Smooth muscle cell of the brain vasculature (primary cell): ENCODE measurements around the gene KCNQ2.

ENCODE experiments used
- DNase-seq: peaks from one replicate; pipeline ENCODE4 v3.0.0-alpha.2; 2012; ENCODE audit warnings: low read depth, low spot score

KCNQ2 gene

DNA sequence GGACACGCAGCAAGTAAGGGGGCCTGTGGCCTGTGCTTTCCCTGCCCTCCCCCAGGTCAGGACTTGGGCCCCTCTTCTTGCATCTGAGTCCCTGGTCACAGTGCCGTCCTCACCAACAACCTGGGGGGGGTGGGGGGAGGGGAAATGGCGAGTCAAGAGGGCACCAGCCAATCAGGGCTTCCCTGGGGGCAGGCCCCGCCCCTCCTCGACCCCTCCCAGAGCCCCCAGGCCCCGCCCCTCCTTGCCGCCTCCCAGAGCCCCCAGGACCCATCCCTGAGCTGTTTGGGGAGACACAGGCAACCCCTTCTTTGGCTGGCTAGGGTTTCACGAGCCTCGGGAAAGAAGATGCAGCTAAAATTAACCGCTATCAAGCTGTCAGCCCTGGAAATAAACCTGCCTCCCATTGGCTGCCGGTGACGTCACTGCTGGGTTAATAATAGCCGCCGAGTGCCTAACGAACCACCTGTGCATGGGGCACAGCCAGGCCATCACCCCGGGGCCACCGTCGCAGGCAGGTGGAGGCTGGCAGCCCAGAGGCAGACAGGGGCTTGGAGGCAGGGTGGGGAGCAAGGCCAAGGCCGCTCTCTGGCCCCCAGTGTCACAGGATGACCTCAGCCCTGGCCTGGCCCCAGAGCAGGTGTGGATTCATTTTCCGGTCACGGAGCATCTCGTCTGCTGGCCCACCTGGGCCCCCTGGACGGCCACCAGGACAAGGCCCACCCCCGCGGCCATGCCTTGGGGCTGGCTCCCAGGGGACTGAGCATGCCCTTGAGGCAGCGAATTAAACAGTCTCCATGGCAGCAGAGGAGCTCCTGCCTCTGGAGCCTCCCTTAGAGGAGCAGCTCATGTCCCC, 29.6 kb upstream of the KCNQ2 start:
- DNase-seq = no peak

DNA sequence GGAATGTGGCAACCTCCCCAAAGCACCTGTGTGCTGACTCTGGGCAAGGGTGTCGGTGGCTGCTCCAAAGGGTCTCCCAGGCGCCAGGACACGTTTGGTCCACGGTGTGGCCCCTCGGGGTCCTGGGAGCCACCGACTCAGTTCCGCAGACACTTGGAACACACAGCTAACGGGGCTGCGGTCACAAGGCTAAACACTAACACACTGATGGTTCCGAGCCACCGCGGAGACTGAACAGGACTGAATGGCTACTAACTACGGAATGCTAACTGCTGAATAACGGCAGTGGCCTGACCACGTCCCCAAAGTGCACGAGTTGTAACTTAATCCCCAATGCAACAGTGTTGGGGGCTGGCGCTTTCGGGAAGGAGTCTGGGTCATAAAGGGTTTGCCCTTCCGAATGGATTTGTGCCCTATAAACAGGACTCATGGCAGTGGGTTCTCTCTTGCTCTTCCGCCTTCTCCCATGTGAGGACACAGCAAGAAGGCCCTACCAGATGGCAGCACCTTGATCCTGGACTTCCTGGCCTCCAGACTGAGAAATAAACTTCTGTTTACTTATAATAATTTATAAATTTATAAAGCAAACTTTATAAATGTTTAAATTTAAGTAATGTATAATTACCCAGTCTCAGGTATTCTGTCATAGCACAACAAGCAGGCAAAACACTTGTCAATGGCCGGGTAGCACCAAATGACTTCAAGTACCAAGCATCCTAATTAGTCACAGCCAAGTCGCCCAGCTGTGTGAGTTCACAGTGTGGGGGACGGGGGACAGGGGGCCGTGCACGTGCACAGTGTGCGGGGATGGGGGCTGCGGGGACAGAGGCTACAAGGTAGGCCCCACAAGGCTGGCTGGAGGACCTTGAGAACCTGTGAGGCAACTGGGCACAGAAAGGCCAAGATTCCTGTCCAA, 28.7 kb upstream of the KCNQ2 start:
- DNase-seq = no peak

DNA sequence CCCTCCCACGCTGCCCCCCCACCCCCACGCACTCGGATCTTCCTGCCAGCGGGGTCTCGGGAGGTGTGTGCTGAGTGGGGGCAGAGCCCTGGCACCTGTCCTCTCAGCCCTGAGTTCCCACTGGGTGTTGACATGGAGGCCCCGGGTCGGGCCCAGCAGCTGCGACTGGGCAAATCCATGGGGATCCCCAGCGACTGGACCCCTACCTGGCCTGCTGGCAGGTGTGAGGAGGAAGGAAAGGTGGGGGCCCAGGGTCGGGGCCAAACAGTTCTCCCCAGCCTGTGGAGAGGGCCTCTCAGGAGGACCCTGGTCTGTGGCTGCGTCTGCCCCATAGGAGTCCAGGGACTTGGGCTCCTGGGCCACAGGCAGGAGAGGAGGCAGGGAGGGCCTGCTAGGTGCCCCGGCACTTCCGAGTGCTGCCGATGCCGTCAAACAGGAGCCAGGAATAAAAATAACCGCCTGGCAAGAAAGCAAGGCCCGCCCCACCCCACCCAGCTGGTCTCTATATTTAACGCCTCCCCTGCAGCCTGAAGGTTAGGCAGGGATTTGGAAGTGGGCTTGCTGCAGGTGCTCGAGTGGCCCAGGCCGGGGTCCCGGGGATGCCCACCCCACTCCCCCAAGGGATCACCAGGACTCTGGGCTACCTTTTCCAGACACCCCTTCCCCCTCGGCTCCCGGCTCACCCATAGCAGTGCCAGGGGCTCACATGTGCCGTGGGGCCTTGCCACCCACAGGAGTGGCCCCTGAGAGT, 27.9 kb upstream of the KCNQ2 start:
- DNase-seq = no peak

DNA sequence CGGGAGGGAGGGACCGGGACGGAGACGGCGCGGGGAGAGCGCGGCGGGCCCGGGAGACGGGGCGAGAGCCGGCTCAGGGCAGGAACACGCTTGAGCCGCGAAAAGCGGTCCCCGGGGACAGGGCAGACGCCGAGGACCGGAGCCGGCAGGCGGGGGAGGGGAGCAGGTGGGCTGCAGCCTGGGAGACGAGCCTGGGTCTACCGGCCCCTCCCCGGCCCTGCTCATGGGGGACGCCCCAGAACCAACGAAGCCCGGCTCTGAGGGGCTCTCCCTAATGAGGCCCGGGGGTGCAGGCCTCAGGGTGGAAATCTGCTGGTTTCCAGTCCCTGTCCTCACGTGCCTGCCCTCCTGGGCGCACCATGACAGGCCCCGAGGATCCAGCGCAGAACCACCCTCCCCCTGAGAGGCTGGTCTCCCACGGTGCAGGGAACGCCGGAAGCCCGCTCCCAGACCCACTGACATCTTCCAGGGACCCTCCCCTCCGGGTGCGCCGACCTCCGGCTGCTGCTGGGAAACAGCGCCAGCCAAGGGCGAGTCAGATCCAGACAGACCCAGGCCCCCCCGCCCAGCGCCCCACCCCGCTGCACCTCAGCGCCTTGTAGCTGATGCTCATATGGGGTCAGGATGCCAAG, 27.0 kb upstream of the KCNQ2 start:
- DNase-seq = no peak

DNA sequence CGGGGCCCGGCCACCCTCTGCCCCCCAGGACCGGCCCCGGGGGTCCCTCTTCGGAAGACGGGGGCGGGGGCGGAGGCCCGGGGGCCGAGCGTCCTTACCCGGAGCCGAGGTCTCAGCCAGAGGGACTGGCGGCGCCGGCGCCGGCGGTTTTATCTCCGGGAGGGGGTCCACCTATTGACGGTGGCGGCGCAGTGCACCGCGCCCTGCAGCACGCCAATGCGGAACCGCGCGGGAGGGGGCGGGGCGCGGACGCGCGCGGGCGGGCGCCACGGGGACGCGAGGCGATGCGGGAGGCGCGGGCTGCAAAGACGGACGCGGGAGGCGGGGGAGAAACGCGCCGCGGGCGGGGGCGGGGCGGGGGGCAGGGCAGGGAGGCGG, 26.5 kb upstream of the KCNQ2 start, which contains the start of gene EEF1A2:
EEF1A2 (minus strand) TSS at position 124 of the 378 bp plus-strand sequence. CDS start 1,320 bp downstream, outside the sequence.
- no peak for DNase-seq

DNA sequence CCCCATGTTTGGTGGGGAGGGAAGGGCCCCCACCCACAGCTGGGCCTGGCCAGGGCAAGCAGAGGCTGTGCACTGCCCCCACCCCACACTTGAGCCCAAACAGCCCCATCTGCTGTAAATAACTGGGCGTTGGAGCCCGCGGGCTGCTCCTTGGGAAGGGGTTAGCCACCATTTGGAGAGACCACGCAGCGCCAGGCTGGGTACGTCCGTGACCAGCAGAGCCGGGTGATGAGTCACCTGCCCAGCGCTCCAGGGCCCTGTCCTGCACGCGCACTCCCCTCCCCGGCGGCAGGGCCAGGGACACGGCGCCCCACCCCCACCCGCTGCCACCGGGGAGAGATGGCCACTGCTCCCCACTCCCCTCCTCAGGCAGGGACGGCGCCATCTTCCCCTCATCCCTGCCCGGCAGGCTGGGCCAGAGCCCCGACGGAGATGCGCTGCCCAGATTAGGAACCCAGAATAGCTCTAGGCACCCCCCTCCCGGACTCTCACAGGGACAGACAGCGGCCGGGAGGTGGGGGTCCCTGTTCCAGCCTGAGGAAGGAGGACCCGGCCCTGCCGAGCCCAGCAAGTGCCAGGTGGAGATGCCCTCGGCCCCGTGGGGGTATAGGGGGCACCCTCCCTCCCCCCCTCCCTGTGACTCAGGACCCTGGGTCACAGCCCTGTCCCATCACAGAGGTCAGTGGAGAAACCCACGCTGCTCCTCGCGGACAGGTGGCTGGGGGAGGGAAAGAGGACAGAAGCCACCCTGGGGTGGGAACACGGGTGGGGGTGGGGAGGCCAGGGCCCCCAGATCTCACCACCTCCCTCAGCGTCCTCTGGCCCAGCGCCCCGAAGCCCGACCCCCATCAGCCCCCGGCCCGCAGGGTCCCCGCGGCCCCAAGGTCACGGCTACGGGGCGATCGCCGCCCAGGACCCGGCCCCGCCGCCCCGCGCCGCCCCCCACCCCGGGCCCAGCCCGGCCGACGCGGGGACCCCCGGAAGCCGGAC, 25.8 kb upstream of the KCNQ2 start:
- DNase-seq = no peak

DNA sequence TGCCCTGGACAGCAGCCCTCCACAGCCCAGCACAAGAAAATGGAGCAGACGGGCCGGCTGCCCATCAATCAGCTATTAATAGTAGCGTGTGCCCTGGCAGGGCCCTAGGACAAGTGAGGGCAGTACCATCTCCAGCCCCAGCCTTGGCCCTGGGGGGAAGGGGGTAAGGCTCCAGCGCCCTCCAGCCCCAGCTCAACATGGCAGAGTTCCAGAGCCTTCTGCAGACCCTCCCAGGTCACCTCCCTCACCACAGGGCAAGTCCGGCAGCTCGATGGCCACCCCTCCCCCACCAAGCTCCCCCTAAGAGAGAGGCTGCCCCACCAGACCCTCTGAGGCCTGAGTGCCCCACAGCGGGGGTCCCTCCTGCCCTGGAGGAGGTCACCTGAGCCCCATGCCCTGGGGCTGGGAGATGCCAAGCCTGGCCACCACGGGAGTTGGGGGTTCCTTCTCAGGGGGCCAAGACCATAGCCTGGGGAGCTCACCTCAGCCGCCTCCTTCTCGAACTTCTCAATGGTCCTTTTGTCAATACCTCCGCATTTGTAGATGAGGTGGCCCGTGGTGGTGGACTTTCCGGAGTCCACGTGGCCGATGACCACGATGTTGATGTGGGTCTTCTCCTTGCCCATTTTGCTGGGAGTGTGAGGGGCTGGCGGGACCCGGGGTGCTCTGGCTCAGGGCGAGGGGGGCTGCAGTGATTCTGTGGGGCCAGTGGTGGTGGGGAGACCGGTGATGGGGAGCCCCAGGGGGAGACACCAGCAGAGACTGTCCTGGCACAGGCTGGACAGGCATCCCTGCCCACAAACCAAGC, 24.9 kb upstream of the KCNQ2 start:
- no peak for DNase-seq

DNA sequence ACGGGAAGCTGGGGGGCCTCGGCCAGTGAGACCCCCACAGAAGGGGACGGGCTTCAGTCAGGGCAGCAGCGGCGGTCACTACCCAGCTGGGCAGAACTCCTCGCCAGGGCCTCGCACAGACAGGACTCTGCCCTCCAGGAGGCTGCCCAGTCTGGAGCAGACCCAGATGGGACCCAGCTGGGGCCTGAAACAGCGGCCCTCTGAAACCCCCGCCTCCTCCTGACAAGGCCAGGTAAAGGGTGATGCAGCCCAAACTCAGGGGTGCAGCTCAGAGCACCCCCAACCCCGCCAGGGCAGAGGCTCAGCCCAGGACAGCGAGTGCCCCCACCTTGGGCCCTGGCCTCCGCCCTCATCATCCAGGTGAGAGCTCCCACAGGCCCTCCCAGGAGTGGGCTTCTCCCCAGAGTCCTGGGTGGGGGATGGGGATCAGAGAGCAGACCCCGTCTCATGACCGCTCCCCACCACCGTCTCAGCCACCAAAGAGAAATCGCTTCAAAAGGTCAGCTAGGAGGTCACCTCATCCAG, 24.2 kb upstream of the KCNQ2 start:
- DNase-seq = no peak

DNA sequence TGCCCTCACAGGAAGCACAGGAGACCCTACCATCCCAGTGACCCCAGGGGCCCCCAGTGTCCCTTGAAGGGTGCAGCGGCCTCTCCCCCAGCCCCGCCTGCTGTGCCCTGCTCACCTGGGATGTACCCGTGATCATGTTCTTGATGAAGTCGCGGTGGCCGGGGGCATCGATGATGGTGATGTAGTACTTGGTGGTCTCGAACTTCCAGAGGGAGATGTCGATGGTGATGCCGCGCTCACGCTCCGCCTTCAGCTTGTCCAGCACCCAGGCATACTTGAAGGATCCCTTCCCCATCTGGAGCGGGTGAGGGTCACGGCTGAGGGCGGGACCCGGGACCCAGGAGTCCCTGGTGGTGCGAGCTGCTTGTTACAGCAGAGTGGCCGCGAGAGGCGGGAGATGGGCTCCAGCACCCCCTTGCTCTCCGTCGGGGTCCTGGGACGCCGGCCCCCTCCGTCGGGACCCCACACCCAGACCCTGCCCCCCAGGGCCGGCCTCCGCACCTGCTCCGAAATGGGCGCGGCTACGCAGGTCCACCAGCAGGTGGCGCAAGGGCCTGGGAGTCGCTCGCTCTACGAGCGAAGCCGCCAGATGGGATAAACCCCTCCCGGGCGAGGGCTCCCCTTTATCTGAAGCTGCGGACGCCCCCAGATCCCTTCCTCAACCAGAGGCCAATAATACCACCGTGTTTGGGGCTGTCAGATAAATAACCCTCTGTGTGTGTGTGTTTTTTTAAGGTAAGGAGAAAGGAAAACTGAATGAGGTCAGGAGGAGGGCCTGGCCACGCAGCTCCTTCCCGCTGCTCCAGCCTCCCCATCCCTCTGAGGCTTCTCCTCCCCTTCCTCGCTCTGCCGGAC, 23.5 kb upstream of the KCNQ2 start:
- no peak for DNase-seq

DNA sequence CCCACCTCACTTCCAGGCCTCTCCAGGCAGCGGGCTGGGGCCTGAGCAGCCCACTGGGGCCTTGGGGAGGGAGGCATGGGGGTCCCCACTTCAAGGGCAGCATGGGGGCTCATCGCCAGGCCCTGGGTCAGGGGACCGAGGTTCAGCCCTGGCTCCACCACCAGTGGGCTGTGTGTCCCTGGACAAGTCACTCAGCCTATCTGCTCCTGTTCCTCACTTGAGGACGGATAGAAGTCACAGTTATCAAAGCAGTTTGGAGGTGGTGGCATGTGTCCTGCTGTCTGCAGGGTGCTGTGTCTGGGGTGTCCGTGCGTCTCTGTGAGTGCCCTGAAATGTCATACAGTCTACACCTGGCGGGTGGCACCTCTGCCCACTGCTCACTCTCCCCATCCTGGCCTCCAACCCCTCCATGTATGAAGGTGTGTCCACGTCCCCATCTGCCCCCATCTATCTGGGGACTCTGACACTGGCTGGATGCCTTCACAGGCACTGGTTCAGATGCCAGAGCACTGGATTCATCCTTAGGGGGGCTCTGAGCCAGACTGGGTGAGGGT, 22.8 kb upstream of the KCNQ2 start:
- DNase-seq = no peak

DNA sequence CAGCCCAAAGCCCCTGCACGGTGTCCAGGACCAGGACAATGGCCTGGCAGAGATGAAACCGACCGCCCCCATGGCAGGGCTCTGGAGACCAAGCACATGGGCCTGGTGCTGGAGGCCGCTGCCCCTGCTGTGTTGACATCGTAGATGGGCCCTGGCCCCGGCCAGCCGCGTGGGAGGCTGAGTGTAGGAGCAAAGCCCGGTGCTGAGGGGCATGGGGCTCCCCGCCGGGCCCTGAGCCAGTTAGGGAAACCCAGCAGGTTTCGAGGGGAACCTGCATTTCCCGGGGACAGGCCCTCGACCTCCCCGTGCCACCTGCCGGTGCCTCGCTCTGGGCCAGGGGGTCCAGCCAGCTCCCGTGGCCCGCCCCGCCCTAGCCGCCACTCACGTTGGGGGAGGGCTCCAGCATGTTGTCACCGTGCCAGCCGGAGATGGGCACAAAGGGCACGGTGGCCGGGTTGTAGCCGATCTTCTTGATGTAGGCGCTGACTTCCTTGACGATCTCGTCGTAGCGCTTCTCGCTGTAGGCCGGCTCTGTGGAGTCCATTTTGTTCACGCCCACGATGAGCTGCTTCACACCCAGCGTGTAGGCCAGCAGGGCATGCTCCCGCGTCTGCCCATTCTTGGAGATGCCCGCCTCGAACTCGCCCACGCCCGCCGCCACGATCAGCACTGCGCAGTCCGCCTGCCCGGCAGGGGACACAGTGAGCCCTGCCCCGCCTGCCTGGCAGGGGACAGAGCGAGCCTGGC, 22.1 kb upstream of the KCNQ2 start:
- DNase-seq = no peak

DNA sequence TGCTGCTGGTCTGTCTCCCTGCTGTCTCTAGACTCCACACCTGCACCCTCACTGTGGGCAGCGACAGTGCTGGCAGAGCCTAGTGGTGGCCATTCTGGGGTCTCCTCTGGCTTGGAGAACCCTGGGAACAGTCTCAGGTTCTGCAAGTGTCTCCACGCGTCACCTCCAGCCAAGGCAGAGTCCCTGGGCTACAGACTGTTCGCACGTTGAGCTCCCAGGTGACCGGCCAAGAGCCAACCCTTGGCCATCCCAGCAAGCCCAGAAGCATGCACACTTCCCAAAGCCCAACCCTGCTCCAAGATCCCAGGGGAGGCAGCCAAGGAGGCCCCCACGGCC, 21.6 kb upstream of the KCNQ2 start:
- no peak for DNase-seq

DNA sequence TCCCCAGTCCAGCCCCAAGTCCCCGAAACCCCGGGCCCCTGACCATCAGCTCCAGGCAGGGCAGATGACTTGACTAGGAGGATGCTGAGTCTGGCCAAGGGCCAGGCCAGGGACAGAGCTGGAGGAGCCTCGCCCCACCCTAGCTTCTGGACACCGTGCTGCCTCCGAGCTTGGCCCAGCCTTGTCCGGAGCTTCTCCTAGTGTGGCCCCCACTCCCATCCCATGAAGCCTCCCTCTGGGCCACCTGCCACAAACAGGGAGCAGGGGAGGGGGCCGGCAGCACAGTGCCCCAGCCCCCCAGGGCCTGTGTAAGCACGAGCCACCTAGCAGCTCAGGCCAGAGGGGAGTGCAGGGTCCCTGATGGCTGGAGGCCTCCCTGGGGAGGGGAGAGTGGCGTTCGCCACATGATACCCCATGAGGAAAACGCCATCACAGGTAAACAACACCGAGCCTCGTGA, 21.1 kb upstream of the KCNQ2 start:
- DNase-seq = no peak

DNA sequence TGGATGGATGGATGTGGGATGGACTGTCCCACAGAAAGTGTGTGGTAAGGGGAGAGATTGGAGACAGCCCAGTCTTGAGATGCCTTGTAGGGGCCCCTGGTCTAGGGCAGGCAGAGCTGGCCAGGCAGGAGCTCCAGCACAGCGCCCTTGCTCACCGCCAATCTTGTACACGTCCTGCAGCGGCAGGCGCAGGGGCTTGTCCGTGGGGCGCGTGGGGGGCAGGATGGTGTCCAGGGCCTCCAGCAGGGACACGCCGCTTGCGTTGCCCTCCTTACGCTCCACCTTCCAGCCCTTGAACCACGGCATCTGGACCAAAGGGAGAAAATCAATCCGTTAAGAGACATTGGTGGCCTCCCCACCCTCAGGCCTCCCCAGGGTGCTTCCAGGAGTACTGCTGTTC, 20.5 kb upstream of the KCNQ2 start:
- no peak for DNase-seq

DNA sequence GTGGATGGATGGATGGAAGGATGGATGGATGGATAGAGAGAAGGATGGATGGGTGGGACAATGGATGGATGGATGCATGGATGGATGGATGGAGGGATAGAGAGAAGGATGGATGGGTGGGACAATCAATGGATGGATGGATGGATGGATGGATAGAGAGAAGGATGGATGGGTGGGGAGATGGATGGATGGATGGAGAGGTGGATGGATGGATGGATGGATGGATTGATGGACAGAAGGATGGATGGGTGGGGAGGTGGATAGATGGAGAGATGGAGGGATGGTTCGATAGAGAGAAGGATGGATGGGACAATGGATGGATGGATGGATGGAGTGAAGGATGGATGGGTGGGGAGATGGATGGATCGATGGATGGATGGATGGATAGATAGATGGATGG, 20.1 kb upstream of the KCNQ2 start:
- DNase-seq = no peak

DNA sequence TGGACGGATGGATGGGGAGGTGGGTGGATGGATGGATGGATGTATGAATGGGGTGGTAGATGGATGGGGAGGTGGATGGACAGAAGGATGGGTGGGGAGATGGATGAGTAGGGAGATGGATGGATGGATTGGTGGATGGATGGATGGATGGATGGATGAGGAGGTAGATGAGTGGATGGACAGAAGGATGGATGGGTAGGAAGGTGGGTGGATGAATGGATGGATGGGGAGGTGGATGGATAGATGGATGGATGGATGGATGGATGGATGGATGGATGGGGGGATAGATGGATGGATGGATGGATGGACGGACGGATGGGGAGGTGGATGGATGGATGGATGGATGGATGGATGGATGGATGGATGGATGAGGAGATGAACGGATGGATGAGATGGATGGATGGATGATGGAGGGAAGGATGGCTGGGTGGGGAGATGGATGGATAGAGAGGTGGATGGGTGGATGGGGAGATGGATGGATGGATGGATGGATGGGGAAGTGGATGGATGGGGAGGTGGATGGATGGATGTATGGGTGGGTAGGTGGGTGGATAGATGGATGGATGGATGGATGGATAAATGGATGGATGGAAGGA, 19.3 kb upstream of the KCNQ2 start:
- no peak for DNase-seq

DNA sequence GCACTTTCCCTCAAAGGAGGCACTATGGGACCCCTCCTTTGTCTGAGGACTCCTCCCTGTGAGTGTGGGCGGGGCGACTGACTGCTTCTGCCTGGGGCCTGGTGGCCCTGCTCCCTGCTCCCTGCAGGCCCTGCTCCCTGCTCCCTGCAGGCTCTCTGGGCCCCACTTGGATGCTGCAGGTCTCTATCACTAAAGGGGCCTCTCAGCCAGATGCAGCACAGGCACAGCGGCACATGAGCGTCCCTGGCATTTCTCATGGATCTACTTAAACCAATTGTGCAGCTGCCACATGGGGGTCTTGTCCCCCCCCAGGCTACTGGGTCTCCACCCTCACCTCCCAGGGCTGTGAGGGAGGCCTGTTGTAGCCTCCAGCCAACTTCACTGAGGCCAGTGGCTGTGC, 18.6 kb upstream of the KCNQ2 start:
- DNase-seq = no peak
